CD14-positive monocyte (primary cell): Measurements from ENCODE around the gene MALAT1. TPM values are rescaled to one million over a fixed set of nuclear protein-coding genes. Genes with fewer than 3 reads are reported as not detected.

ENCODE experiments used
- DNase-seq, 3 donors: peaks; one replicate each; pipeline ENCODE4 v3.0.0-alpha.2; 2011 to 2022
- H2AFZ ChIP-seq: 2 replicates; pipeline ENCODE4 v1.6.0; 2012; ENCODE audit warnings: mild to moderate bottlenecking, low read depth, low read length, inconsistent platforms; ENCODE audit not compliant: insufficient read depth, poor library complexity, severe bottlenecking
- H3K27ac ChIP-seq, 2 donors: 1 replicate in 1 of 2; 2 replicates in 1 of 2; pipeline ENCODE4 v1.5.1; 2012 to 2013; ENCODE audit warnings: low read length in 2 of 2, control low read depth in 1 of 2, inconsistent platforms in 1 of 2, low read depth in 1 of 2, mild to moderate bottlenecking in 1 of 2
- H3K27me3 ChIP-seq, 2 donors: one replicate each; pipeline versions ENCODE4 v1.6.0 to v1.6.1; 2011 to 2013; ENCODE audit warnings: low read length in 2 of 2; ENCODE audit not compliant: control insufficient read depth in 2 of 2, insufficient read depth in 2 of 2
- H3K36me3 ChIP-seq, 2 donors: replicated peaks in 1 of 2; 1 replicate in 1 of 2; 2 replicates in 1 of 2; pipeline versions ENCODE4 v1.5.1 to v1.6.1; 2012 to 2013; ENCODE audit warnings: low read length in 2 of 2, control low read depth in 1 of 2, inconsistent platforms in 1 of 2, mild to moderate bottlenecking in 1 of 2; ENCODE audit not compliant: insufficient read depth in 2 of 2, control insufficient read depth in 1 of 2
- H3K4me1 ChIP-seq, 2 donors: 1 replicate in 1 of 2; 2 replicates in 1 of 2; pipeline versions ENCODE4 v1.5.1 to v1.6.1; 2012 to 2013; ENCODE audit warnings: low read length in 2 of 2, control low read depth in 1 of 2, inconsistent platforms in 1 of 2, mild to moderate bottlenecking in 1 of 2, moderate library complexity in 1 of 2; ENCODE audit not compliant: insufficient read depth in 2 of 2, control insufficient read depth in 1 of 2
- H3K4me2 ChIP-seq: replicated peaks from 2 replicates; pipeline ENCODE3; 2012; ENCODE audit warnings: low read length, moderate library complexity, mild to moderate bottlenecking; ENCODE audit not compliant: poor library complexity, severe bottlenecking; ENCODE audit errors: extremely low read depth
- H3K4me3 ChIP-seq, 3 experiments: fragments of 200-600 bp in 1 of 3; sonication (generic) in 1 of 3; replicated peaks in 1 of 3; 1 replicate in 2 of 3; 2 replicates in 1 of 3; pipeline ENCODE4 v1.5.1; 2011 to 2013; ENCODE audit warnings: low read length in 3 of 3, mild to moderate bottlenecking in 3 of 3, control low read depth in 2 of 3, low read depth in 2 of 3, inconsistent platforms in 1 of 3, moderate library complexity in 1 of 3
- H3K79me2 ChIP-seq: 2 replicates; pipeline ENCODE4 v1.6.0; 2012; ENCODE audit warnings: mild to moderate bottlenecking, control low read depth, inconsistent platforms, low read length, moderate library complexity; ENCODE audit not compliant: insufficient read depth
- H3K9ac ChIP-seq: 2 replicates; pipeline ENCODE4 v1.6.0; 2017; ENCODE audit warnings: low read length, mild to moderate bottlenecking; ENCODE audit not compliant: insufficient read depth, poor library complexity, severe bottlenecking
- H3K9me3 ChIP-seq, 2 donors: replicated peaks in 1 of 2; 1 replicate in 1 of 2; 2 replicates in 1 of 2; pipeline versions ENCODE4 v1.5.1 to v1.6.1; 2012 to 2013; ENCODE audit warnings: low read length in 2 of 2, control low read depth in 1 of 2; ENCODE audit not compliant: control insufficient read depth in 1 of 2, insufficient read depth in 1 of 2
- H4K20me1 ChIP-seq: 2 replicates; pipeline ENCODE4 v1.6.0; 2012; ENCODE audit warnings: mild to moderate bottlenecking, low read length, control low read depth, moderate library complexity; ENCODE audit not compliant: insufficient read depth
- H3K27ac Mint-ChIP-seq, 7 donors: one replicate each; pipeline ENCODE4 v1.8.0; 2020; ENCODE audit warnings: mild to moderate bottlenecking in 7 of 7, mixed read lengths in 7 of 7, moderate library complexity in 6 of 7, inconsistent platforms in 2 of 7
- H3K27me3 Mint-ChIP-seq, 3 donors: one replicate each; pipeline ENCODE4 v1.8.0; 2021 to 2022; ENCODE audit warnings: low read depth in 3 of 3, mild to moderate bottlenecking in 3 of 3, mixed read lengths in 3 of 3, moderate library complexity in 3 of 3, inconsistent platforms in 1 of 3
- H3K36me3 Mint-ChIP-seq, 2 donors: one replicate each; pipeline ENCODE4 v1.8.0; 2020; ENCODE audit warnings: mixed read lengths in 2 of 2, inconsistent platforms in 1 of 2, mild to moderate bottlenecking in 1 of 2
- H3K4me1 Mint-ChIP-seq: one replicate; pipeline ENCODE4 v1.8.0; 2020; ENCODE audit warnings: mild to moderate bottlenecking, mixed read lengths
- H3K4me3 Mint-ChIP-seq, 2 donors: one replicate each; pipeline ENCODE4 v1.8.0; 2020; ENCODE audit warnings: mild to moderate bottlenecking in 2 of 2, mixed read lengths in 2 of 2, moderate library complexity in 1 of 2
- H3K9me3 Mint-ChIP-seq, 7 donors: one replicate each; pipeline ENCODE4 v1.8.0; 2020 to 2022; ENCODE audit warnings: mixed read lengths in 7 of 7, mild to moderate bottlenecking in 6 of 7, moderate library complexity in 6 of 7, inconsistent platforms in 2 of 7
- CTCF ChIP-seq: fragments of 200-600 bp; IDR thresholded peaks from one replicate; pipeline ENCODE4 v1.8.0; 2022; ENCODE audit warnings: antibody characterized with exemption, mild to moderate bottlenecking
- WGBS: methylation state at CpG from one replicate; pipeline ENCODE4 v1.1.5; 2013; ENCODE audit warnings: missing lambda C conversion rate; ENCODE audit not compliant: insufficient coverage; 5-methylcytosine and 5-hydroxymethylcytosine counted together
- intact Hi-C, 2 donors: fragments of 100-400 bp; cut with micrococcal nuclease; formaldehyde crosslinking; loops; one replicate each; pipeline versions ENCODE4 v1.15.0 to v1.15.1; 2023
- polyA plus RNA-seq, 3 donors: library from polyadenylated mRNA; depleted of rRNA in 1 of 3; unstranded in 2 of 3; stranded (reverse) in 1 of 3; fragments of 300-500 nt in 2 of 3; fragments of >200 nt in 1 of 3; fragmentation: Illumina TruSeq in 2 of 3; gene quantifications; 1 replicate in 2 of 3; 2 replicates in 1 of 3; pipeline ENCODE4 v1.2.3, GENCODE V29; 2012 to 2021

The MALAT1 gene
- polyA plus RNA-seq, 3 donors, result 263 to 815 (median 554) TPM

GRCh38 chr11:65478388-65479183, 20.3 kb upstream of the MALAT1 start:
- no peaks in the 10 kb centered on the region for H3K27me3 ChIP-seq
- H3K9ac ChIP-seq, result peak overlapping the region; percentile 98
- H2AFZ ChIP-seq, result no peak overlapping the region
- Mint-ChIP-seq H3K27me3 (peaks cover 0 to 7% (median 0%) of the 10 kb centered on the region in 3 donors), H3K4me3 (no peak overlapping the region), H3K4me1 (peaks cover 32% of the 10 kb centered on the region), H3K9me3 (no peaks in the 10 kb centered on the region), H3K27ac (peak overlapping the region in 5 of 7 donors; percentile 42 to 99 (median 68)), H3K36me3 (no peaks in the 10 kb centered on the region)
- DNase-seq, result peak in 1 of 3 donors; percentile 37
- peaks cover 29 to 40% of the 10 kb centered on the region in 2 donors for H3K4me1 ChIP-seq
- no peaks in the 10 kb centered on the region for H4K20me1 ChIP-seq
- peak overlapping the region; percentile 80 for H3K4me2 ChIP-seq
- peak overlapping the region; percentile 97 to 100 for H3K27ac ChIP-seq
- WGBS, result 94% methylated on average over 30 of the region's 33 CpGs
- intact Hi-C loops, result no loop called here
- H3K79me2 ChIP-seq, result peaks cover 27% of the 10 kb centered on the region
- TF ChIP-seq CTCF, result no peak
- H3K4me3 ChIP-seq, result no peak overlapping the region
- H3K9me3 ChIP-seq, result no peaks in the 10 kb centered on the region
- no peaks in the 10 kb centered on the region for H3K36me3 ChIP-seq

- Histone ChIP-seq H3K27me3 (no peaks in the 10 kb centered on the region), H3K9ac (no peak overlapping the region), H3K36me3 (no peaks in the 10 kb centered on the region), H3K27ac (no peak overlapping the region), H3K4me2 (no peak overlapping the region), H3K4me3 (no peak overlapping the region), H3K79me2 (peaks cover 27% of the 10 kb centered on the region), H4K20me1 (no peaks in the 10 kb centered on the region), H2AFZ (no peak overlapping the region), H3K9me3 (no peaks in the 10 kb centered on the region), H3K4me1 (peaks cover 29 to 40% of the 10 kb centered on the region in 2 donors)
- Mint-ChIP-seq H3K36me3 (no peaks in the 10 kb centered on the region), H3K4me1 (peaks cover 32% of the 10 kb centered on the region), H3K27me3 (peaks cover 0 to 7% (median 0%) of the 10 kb centered on the region in 3 donors), H3K9me3 (no peaks in the 10 kb centered on the region), H3K4me3 (peak overlapping the region in 1 of 2 donors; percentile 24), H3K27ac (peak overlapping the region in 4 of 7 donors; percentile 25 to 72 (median 32))
- TF ChIP-seq CTCF, result no peak
- intact Hi-C loops, result no loop called here
- peak in 1 of 3 donors; percentile 57 for DNase-seq
- 90% methylated on average over 6 of the region's 11 CpGs for WGBS
These were observed 19.4 kb upstream of the MALAT1 start for GRCh38 chr11:65479184-65480145.
